Activated CD4-positive, CD25-positive, alpha-beta regulatory T cell treated with anti-CD3 and anti-CD28 coated beads, Interleukin-2, amount 50 U/mL, for 24 hours (primary cell): ENCODE results near the gene ZMIZ2.
A peak's percentile ranks its signal among the peaks of the same experiment; 100 is the strongest.
"Not testable (repeated sequence)": the region's sequence is repeated elsewhere in the genome, so short reads cannot be mapped to it uniquely, and the experiment has no call there.

Source experiments
- ATAC-seq, 2 donors: fragments of 150-1000 bp; cut with Tn5 transposase; one replicate each; pipeline ENCODE4 v1.10.0; 2021; ENCODE audit warnings: mild to moderate bottlenecking in 1 of 2, moderate library complexity in 1 of 2

The ZMIZ2 gene

DNA sequence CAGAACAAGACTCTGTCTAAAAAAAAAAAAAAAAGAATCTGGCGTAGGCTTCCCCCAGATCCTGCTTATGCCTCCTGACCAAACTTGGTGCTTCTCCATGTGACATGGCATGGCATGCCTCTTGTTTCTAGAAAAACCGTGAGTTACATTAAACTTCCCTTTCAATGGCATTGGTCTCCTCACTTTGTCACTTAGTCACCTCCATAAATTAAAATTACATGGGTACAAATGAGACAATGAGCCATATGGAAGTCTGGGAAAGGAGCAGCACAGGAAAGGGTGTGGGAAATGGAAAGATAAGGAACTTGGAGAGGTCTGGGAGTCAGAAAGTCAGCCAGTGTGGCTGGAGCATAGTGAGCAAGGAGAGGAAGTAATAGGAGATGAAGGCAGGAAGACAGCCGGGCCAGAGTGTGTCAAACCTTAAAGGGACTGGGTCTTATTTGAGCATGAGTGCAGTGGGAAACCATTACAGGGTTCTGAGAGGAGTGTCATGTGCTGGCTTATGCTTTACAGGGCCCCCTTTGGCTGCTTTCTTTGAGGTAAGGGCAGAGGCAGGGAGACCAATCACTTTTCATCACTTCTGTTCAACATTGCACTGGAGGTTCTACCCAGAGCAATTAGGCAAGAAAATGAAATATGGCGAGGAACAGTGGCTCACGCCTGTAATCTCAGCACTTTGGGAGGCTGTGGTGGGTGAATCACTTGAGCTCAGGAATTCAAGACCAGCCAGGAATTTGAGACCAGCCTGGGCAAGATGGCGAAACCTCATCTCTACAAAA, 21.3 kb upstream of the ZMIZ2 start:
- no peak for ATAC-seq

DNA sequence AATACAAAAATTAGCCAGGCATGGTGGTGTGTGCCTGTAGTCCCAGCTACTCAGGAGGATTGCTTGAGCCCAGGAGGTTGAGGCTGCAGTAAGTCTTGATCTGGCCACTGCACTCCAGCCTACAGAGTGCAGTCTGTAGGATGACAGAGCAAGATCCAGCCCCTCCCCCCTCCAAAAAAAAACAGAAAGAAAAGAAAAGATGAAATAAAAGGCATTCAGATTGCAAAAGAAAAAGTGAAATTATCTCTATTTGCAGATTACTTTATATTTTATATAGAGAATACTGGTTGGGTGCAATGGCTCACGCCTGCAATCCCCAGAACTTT, 20.7 kb upstream of the ZMIZ2 start:
- ATAC-seq: no peak

DNA sequence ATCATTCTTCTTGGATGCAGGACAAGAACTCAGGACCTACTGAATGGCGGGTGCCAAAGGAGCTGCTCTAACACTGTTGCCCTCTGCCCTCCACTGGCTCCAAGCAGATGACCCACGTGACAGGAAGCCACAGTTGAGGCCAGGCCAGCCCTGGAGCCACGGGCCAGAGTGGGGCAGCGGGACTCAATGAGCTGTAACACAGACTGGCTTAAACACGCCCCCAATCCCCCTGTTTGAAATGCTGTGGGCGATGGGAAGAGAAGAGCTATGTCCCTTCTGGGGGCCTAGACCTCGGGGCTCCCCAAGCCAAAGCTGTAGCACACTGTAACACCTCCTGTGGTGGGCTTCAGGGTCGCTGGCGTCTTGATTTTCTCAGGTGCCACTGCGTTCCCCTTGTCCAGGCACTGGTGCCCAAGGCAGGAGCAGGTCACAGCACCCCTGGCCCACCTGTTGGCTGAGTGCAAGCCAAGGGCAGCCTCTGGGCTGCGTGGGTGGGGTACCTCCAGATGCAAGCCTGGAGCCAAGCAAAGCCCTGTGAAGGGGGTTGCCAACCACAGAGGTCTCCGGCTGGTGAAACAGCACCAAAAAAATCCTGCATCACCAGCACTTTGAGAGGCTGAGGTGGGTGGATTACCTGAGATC, 18.6 kb upstream of the ZMIZ2 start:
- ATAC-seq: no peak

DNA sequence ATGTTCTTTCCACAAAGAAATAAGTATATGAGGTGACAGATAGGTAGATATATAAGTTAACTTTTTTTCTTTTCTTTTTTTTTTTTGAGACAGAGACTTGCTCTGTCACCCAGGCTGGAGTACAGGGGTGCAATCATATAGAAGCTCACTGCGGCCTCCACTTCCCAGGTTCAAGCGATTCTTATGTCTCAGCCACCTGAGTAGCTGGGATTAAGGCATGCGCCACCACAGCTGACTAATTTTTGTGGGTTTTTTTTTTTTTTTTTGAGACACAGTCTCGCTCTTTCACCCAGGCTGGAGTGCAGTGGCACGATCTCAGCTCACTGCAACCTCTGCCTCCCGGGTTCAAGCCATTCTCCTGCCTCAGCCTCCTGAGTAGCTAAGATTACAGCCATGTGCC, 15.7 kb upstream of the ZMIZ2 start:
- ATAC-seq: not testable (repeated sequence)

DNA sequence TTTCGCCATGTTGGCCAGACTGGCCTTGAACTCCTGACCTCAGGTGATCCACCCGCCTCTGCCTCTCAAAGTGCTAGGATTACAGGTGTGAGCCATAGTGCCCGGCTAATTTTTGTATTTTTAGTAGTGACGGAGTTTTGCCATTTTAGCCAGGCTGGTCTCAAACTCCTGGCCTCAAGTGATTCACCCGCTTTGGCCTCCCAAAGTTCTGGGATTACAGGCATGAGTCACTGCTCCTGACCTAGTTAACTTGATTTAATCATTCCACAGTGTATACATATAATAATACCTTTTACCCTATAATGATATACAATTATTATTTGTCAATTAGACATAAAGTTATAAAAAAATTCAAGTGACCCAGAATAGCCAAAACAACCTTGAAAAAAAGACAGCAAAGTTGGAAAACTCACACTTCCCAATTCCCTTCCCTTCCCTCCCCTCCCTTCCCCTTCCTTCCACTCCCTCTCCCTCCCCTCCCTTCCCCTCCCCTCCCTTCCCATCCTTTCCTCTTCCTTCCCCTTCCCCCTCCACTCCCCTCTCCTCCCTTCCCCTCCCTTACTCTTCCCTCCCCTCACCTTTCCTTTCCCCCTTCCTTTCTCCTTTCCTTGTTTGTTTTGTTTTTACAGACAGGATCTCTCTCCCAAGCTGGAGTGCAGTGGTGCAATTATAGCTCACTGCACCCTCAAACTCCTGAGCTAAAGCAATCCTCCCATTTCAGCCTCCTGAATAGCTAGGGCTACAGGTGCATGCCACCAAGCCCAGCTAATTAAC, 14.8 kb upstream of the ZMIZ2 start:
- ATAC-seq: no peak

DNA sequence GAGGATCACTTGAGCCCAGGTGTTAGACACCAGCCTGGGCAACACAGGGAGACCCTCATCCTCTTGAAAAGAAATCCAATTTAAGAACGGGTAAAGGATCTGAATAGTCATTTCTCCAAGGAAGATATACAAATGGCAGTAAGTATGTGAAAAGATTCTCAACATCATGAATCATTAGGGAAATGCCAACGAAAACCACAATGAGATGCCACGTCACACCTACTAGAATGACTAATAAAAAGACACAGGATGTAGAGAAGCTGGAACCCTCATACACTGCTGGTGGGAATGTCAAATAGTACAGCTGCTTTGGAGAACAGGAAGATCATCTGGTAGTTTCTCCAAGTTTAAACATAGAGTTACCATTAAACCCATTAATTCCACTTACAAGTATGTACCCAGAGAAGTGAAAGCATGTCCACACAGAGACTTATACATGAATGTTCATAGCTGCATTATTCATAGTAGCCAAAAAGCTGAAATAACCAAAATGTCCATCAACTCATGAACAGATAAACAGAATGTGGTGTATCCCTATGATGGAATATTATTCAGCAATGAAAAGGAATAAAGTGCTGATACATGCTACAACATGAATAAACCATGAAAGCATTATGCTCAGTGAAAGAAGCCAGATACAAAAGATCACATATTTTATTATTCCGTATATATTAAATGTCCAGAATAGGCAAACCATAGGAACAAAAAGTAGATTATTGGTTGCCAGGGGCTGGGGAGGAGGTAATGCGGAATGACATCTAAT, 13.1 kb upstream of the ZMIZ2 start:
- ATAC-seq: peak; percentile 93 to 94

DNA sequence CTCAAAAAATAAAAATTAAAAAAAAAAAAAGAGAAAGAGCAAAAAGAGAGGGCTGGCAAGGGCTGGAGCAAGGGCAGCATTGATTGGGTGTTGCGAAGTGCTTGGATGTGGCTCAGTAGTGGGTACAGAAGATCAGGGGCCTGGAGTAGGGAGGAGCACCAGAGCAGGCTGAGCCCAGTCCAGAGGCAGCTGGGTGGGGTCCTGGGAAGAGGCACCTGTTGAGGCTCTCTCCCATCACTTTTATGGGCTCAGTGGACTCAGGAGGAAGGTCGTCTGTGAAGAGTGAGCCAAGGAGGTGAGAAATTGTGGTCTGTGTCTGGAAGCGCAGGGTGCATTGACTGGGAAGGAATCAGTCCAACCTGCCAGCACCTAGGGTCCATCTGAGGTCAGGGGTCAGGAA, 11.8 kb upstream of the ZMIZ2 start:
- ATAC-seq: no peak

DNA sequence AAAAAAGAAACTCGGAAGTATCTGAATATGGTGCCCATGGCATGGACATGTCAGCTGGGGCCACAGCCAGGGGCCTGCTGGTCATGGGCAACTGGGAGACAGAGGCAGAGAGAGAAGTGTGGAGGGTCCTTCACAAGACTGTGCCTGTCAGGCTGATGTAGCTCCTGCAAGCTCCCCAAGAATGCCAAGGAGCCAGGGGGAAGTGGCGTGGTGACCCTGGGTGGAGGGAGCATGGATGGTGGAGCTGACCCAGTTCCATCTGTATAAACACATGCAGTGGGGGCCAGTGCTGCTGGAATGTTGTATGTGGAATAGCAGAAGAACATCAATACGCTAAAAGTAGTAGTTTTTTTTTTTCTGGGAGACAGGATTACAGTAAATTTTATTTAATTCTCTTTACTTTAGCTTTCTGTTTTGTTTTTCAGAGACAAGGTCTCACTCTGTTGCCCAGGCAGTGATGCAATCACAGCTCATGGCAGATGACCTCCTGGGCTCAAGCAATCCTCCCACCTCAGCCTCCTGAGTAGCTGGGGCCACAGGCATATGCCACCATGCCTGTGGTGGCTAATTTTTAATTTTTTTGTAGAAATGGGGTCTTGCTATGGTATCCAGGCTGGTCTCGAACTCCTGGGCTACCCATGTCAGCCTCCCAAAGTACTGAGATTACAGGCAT, 10.5 kb upstream of the ZMIZ2 start:
- ATAC-seq: no peak

DNA sequence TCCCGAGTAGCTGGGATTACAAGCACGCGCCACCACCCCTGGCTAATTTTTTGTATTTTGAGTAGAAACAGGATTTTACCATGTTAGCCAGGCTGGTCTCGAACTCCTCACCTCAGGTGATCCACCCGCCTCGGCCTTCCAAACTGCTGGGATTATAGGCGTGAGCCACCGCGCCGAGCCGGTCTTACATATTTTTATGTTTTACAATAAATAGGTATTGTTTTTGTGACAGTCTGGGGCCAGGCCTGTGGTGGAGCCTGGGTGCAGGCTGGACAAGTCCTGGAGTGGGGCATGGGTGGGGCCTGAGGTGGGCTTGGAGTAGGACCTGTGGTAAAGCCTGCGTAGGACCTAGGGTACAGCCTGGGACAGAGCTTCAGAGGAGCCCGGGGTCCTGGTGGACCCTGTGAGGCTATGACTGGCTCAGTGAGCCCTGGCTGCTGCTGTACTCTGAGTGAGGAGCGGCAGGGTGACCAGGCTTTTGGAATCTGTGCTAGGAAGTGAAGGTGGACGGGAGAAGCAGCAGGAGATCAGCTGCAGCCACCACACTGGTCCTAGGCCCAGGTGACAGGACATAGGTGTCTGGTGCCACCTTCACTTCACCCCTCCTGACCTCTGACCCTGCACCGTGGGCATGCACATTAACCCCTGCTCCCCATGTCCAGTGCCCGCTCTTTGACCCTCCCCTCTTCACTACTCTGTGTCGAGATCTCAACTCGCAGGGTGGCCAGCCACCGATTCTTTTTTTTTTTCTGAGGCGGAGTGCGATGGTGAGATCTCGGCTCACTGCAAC, 9.6 kb upstream of the ZMIZ2 start:
- no peak for ATAC-seq

DNA sequence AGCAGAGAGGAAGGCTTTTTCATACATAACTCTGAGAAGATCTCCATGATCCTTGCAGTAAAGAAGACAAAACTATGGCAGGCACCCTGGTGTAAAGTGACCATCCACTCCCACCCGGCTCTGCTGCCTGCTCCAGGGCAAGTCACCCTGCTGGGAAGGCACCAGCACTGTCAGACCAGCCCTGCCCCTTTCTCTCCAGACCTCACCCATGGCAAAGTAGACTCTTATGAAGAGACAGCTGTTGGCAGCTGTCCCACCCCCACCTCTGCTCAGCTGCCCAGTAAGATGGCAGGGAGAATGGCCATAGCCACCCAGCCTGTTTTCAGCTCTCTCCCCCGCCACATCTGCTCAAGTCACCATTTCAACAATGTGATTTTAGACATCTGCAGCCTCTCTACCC, 8.6 kb upstream of the ZMIZ2 start:
- no peak for ATAC-seq

DNA sequence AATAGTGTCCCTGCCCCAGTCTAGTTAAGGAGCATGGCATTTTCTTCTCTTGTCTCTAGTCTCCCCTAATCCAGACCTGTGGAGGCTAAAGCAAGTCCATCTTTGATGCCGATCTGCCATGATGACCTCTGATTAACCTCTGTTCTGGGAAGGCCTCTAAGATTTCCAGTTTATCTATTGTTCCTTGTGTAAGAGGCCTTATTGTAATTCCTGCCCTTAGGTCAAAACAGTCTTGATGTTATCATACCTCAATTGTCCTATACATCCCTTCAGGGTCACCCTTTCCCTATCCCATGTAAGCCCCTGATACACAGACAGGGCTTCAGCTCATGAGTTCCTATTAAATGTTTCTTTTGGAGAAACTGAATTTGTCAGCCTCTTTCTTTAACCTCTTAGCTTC, 4.9 kb upstream of the ZMIZ2 start:
- ATAC-seq: no peak

DNA sequence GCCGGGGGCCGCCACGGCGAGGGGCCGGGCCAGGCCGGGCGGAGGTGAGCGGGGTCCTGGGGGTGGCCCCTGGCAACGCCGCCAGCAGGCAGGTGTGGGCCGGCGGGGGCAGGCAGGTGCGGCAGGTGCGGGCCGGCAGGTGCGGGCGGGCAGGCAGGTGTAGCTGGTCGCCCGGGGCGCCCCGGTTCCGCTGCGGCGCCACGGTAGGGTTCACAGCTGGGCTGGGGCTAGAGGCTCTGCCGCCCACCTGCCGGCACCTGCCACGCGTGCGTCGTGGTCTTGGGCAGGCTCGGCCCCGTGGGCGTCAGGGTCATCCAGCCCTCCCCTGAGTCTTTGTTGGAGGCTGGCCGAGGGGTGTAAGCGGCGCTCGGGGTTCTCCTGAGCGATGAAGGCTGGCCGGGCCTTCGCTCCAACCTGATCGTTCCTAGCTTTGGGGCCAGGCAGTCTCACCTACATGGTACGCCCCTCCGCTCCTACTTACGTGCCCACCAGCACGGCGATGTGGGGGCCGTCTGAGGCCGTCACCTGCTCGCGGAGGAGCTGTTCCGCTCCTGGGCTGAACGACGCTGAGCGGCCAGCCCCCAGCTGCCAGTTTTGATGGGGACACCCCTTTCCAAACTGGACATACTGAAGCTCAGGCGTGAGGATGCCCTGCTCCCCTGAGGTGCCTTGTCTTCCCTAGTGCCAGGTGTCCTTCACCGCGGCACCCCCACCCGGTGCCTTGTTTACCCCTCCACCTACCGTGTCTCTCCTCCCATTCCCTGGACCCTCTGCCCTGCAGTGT, 493 bp downstream of the ZMIZ2 start:
- peak in 1 of 2 donors; percentile 2 for ATAC-seq

DNA sequence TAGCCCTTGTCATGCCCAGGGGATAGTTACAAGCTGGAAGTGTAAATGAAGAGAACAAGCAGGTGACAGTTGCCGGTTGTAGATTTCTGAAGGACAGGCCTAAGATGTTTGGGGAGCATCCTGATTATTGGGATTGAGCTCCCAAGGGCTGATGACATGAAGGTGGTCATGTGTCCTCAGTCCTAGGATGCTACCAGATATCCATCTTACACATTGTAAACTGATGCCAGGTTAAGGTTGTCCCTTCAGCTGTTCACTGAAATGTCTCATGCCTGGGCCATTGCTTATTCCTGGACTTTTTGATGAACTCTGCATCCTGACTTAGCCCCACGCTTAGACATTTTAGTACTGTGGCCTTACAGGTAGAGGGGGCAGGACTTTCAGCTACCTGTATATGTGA, 1.3 kb downstream of the ZMIZ2 start:
- no peak for ATAC-seq

DNA sequence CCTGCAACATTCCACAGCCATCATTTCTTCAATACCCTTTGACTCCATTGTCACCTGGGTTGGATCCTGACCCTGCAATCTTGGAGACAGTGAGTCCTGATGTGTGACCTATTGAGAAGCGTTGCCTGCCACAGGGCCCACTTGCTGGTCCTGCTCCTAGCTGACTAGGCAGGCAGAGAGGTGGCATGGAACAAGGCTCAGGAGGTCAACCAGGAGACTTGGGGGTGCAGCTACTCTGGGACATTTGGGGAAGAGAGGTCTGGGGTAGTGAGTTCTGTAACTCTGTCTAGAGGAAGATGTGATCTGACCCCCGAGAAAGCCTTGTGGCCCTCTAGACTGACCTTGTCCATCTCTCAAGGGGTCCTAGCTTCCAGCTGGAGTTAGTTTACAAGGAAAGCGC, 1.8 kb downstream of the ZMIZ2 start:
- no peak for ATAC-seq

DNA sequence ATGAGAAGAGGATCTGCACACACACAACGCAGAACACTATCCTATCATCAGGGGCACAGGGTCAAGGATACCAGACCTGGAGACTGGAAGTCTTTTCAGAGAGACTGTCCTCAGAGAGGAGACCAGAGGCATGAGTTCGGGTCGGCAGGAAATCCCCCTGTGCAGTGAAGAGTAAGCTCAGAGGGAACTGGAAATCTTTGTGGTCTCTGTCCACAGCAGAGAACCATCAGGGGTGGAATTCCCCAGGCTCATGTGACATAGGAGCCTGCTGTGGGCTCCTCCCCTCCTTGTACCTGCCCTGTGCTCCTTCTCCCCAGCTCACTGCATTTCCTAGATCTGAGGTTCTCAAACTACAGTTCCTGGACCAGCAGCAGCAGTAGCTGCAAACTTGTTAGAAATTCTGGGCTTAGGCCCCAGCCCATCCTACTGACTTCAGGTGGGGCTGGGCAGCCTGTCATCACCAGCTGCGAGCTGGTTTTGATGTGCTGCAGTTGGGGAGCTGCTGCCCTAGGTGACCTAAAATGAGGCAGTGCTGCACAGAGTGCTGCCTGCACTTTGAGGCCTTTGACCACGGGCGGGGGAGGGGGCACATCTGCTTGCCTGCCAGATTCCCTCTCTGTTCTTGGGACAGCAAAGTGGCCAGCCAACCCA, 2.4 kb downstream of the ZMIZ2 start:
- peak; percentile 57 to 62 for ATAC-seq

DNA sequence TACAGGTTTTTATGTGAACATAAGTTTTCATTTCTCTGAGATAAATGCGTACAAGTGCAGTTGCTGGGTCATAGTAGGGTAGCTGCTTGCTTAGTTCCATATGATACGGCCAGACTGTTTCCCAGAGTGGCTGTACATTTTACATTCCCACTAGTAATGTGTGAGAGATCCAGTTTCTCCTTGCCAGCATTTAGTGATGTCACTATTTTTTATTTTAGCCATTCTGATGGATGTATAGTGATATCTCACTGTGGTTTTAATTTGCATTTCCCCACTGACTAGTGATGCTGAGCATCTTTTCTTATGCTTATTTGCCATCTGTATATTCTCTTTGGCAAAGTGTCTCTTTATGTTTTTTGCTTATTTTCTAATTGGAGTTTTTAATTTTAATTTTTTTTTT, 4.2 kb downstream of the ZMIZ2 start:
- ATAC-seq: no peak

DNA sequence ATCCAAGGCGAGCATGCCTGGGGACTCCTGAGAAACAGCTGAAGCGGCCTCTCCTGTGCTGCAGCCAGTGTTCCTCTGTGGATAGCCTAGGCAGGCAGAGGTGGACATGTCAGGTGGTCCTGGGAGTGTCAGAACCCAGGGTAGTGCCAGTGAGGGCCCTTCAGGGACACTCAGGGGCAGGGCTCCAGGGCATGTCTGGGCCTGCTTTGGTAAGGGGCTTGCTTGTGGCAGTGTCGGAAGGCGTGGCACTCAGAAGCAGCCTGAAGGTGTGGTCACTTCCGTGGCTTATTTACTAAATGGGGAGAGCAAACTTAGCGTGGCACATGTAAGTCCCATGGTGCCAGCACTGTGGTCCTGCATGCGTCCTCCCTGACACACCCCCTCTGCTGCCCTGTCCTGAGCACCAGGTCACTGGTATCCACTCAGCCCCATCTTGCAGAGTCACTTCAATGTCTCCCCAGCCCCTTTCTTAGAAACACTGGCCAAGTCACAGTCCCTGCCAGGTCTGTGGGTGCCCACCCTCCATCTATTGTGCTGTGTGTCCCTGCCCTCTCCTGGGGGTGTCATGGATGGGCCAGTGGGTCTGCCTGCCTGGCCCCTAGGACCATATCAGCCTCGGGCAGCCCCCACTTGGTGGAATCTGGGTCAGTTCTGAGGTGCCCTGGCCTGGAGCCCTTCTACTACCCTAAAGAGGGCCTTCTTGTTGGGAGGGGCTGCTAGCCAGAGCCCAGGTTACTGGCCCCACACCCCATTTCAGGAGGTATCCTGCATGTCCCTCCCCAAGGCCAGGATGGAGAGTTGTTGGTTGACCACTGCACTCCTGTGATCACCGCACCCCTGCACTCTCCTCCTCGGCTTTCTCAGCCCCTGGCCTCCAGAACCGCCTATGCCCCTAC, 6.4 kb downstream of the ZMIZ2 start:
- ATAC-seq: no peak

DNA sequence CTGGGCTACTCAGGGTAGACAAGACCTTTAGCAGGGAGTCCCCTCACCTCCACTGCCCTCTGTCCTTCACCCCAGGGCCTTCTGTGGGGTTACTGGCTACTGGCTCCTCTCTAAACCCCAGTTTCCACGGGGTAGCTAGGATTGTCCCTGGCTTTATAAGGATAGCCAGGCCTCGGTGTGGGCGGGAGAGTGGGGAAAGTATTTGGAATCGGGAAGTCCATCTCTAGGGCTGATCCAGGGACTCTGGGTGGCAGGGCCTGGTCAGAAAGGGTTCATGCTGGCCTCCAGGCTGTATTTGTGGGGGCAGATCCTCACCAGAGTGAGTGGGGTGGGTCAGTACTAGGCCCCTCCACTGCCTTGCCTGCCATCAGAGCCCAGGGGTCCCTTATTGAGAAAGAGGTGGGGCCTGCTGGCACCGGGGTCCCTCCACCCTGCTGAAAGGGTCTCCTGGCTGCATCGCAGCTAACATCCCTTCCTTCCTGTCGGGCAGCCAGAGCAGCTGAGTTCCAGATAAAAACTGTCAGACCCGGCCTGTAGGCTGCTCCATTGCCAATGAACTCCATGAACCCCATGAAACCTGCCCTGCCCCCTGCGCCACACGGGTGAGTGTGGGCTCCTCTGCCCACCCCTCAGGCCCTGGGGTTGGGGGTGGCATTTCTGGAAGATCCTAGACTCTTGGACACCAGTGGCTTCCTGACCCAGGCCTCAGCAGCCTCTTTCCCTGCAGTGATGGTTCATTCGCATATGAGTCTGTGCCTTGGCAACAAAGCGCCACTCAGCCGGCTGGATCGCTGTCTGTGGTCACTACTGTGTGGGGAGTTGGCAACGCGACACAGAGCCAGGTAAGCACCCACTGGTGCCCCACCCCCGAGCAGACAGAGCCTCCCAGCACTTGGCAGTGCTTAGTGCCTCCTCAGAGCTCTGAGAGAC, 7.3 kb downstream of the ZMIZ2 start:
- ATAC-seq: no peak
